SK-N-SH (cell line): ENCODE data around the gene CLASRP. TPM values are rescaled to one million over a fixed set of nuclear protein-coding genes. Genes with fewer than 3 reads are reported as not detected.
A peak's percentile ranks its signal among the peaks of the same experiment; 100 is the strongest.

ENCODE experiments used
- CTCF ChIA-PET: fragments of 300-600, 350-600 bp; formaldehyde crosslinking; extraction: SDS; loops from one replicate; lab custom pipeline; 2021; lab: Yijun Ruan, JAX
- POLR2A ChIA-PET: fragments of 350-600 bp; sonication (Branson Sonifier 250); formaldehyde crosslinking; extraction: SDS; loops from one replicate; lab custom pipeline; 2020; ENCODE audit warnings: antibody characterized with exemption, inconsistent platforms; lab: Yijun Ruan, JAX
- DNase-seq: peaks from one replicate; pipeline ENCODE4 v3.0.0; 2012
- H2AFZ ChIP-seq: fragments of 200-600 bp; sonication (generic); 2 replicates; pipeline ENCODE4 v1.8.1; 2016; ENCODE audit warnings: antibody characterized with exemption, mild to moderate bottlenecking, low read depth
- H3F3A ChIP-seq: fragments of 200-600 bp; sonication (generic); replicated peaks from 2 replicates; pipeline ENCODE3; 2016; ENCODE audit warnings: antibody characterized with exemption, mild to moderate bottlenecking; ENCODE audit not compliant: insufficient read depth
- H3K27ac ChIP-seq, 2 experiments: fragments of 200-500 bp in 1 of 2; fragments of 200-600 bp in 1 of 2; sonication (Bioruptor generic) in 1 of 2; sonication (generic), shearing (Covaris generic) in 1 of 2; 2 replicates each; pipeline versions ENCODE4 v1.5.1 to v1.6.1; 2014 to 2016; ENCODE audit warnings: low read depth in 2 of 2, inconsistent platforms in 1 of 2, low read length in 1 of 2, mild to moderate bottlenecking in 1 of 2, mixed read lengths in 1 of 2
- H3K27me3 ChIP-seq: fragments of 200-600 bp; sonication (generic), shearing (Covaris generic); 2 replicates; pipeline ENCODE4 v1.6.1; 2016; ENCODE audit warnings: mixed run types; ENCODE audit not compliant: insufficient read depth
- H3K36me3 ChIP-seq, 2 experiments: fragments of 200-500 bp in 1 of 2; fragments of 200-600 bp in 1 of 2; sonication (Bioruptor generic) in 1 of 2; sonication (generic) in 1 of 2; replicated peaks in 1 of 2; 2 replicates each; pipeline versions ENCODE3 to v1.5.1; 2014 to 2016; ENCODE audit warnings: low read length in 1 of 2, mild to moderate bottlenecking in 1 of 2; ENCODE audit not compliant: insufficient read depth in 2 of 2, control insufficient read depth in 1 of 2
- H3K4me1 ChIP-seq, 2 experiments: fragments of 200-500 bp in 1 of 2; fragments of 200-600 bp in 1 of 2; sonication (Bioruptor generic) in 1 of 2; sonication (generic), shearing (Covaris generic) in 1 of 2; 2 replicates each; pipeline versions ENCODE4 v1.5.1 to v1.6.1; 2014 to 2016; ENCODE audit warnings: low read depth in 1 of 2, low read length in 1 of 2, mixed run types in 1 of 2; ENCODE audit not compliant: insufficient read depth in 2 of 2, control insufficient read depth in 1 of 2
- H3K4me2 ChIP-seq: fragments of 200-600 bp; sonication (generic), shearing (Covaris generic); 2 replicates; pipeline ENCODE4 v1.6.1; 2017; ENCODE audit warnings: mixed run types
- H3K4me3 ChIP-seq, 2 experiments: fragments of 200-500 bp in 1 of 2; fragments of 200-600 bp in 1 of 2; sonication (Bioruptor generic) in 1 of 2; sonication (generic), shearing (Covaris generic) in 1 of 2; 2 replicates each; pipeline versions ENCODE4 v1.5.1 to v1.8.1; 2014 to 2016; ENCODE audit warnings: low read depth in 2 of 2, inconsistent platforms in 1 of 2, low read length in 1 of 2, mild to moderate bottlenecking in 1 of 2, mixed read lengths in 1 of 2, moderate library complexity in 1 of 2
- H3K79me2 ChIP-seq: fragments of 200-600 bp; sonication (generic); 2 replicates; pipeline ENCODE4 v1.8.1; 2017; ENCODE audit warnings: mild to moderate bottlenecking; ENCODE audit not compliant: insufficient read depth
- H3K9ac ChIP-seq: fragments of 200-600 bp; sonication (generic); 2 replicates; pipeline ENCODE4 v1.6.1; 2017; ENCODE audit warnings: mixed run types
- H3K9me2 ChIP-seq: fragments of 200-600 bp; sonication (generic); 2 replicates; pipeline ENCODE4 v1.6.1; 2017; ENCODE audit warnings: mixed run types
- H3K9me3 ChIP-seq: fragments of 200-600 bp; sonication (generic); 2 replicates; pipeline ENCODE4 v1.6.1; 2017; ENCODE audit warnings: mixed run types, mild to moderate bottlenecking, moderate library complexity
- H4K20me1 ChIP-seq: fragments of 200-600 bp; sonication (generic); 2 replicates; pipeline ENCODE4 v1.6.1; 2017; ENCODE audit warnings: mild to moderate bottlenecking, mixed run types; ENCODE audit not compliant: insufficient read depth
- CHD2 ChIP-seq: fragments of 150-350 bp; IDR thresholded peaks from 2 replicates; pipeline ENCODE4 v1.6.1; 2018; ENCODE audit warnings: low read length; ENCODE audit not compliant: partially characterized antibody
- FOSL2 ChIP-seq: IDR thresholded peaks from 2 replicates; pipeline ENCODE4 v1.4.0; 2012; ENCODE audit warnings: low read depth, mild to moderate bottlenecking, moderate library complexity, borderline replicate concordance
- FOXM1 ChIP-seq: IDR thresholded peaks from 2 replicates; pipeline ENCODE4 v1.4.0; 2012; ENCODE audit warnings: low read depth, mild to moderate bottlenecking
- GATA2 ChIP-seq: sonication (generic); formaldehyde crosslinking; IDR thresholded peaks from 2 replicates; pipeline ENCODE4 v1.5.0; 2020; ENCODE audit warnings: mild to moderate bottlenecking, missing genetic modification reagents
- JUND ChIP-seq: IDR thresholded peaks from 2 replicates; pipeline ENCODE4 v1.4.0; 2012
- MEF2A ChIP-seq: IDR thresholded peaks from 2 replicates; pipeline ENCODE4 v1.4.0; 2012; ENCODE audit warnings: low read depth, borderline replicate concordance
- MXI1 ChIP-seq: IDR thresholded peaks from 2 replicates; pipeline ENCODE4 v1.6.1; 2012; ENCODE audit warnings: mild to moderate bottlenecking, low read depth, low read length, improper control_type of control experiment
- NFIC ChIP-seq: IDR thresholded peaks from 2 replicates; pipeline ENCODE4 v1.4.0; 2012; ENCODE audit warnings: borderline replicate concordance
- NRF1 ChIP-seq: IDR thresholded peaks from 2 replicates; pipeline ENCODE4 v1.6.1; 2012; ENCODE audit warnings: low read depth, mild to moderate bottlenecking, low read length
- POLR2AphosphoS5 ChIP-seq: IDR thresholded peaks from 2 replicates; pipeline ENCODE4 v1.6.1; 2012; ENCODE audit warnings: low read depth, low read length
- RAD21 ChIP-seq: IDR thresholded peaks from 2 replicates; pipeline ENCODE4 v1.6.1; 2012; ENCODE audit warnings: mild to moderate bottlenecking, low read length
- RFX5 ChIP-seq: IDR thresholded peaks from 2 replicates; pipeline ENCODE4 v1.6.1; 2012; ENCODE audit warnings: mild to moderate bottlenecking, improper control_type of control experiment, low read length
- SMC3 ChIP-seq: IDR thresholded peaks from 2 replicates; pipeline ENCODE4 v1.6.1; 2012; ENCODE audit warnings: low read depth, low read length, improper control_type of control experiment
- TCF12 ChIP-seq: IDR thresholded peaks from 2 replicates; pipeline ENCODE4 v1.4.0; 2012
- TEAD4 ChIP-seq: IDR thresholded peaks from 2 replicates; pipeline ENCODE4 v1.4.0; 2012; ENCODE audit warnings: mild to moderate bottlenecking, borderline replicate concordance; ENCODE audit not compliant: insufficient read depth
- YY1 ChIP-seq: IDR thresholded peaks from 2 replicates; pipeline ENCODE4 v1.4.0; 2012; ENCODE audit warnings: low read depth, mild to moderate bottlenecking
- WGBS: methylation state at CpG from one replicate; pipeline ENCODE4 v1.1.6; 2017; ENCODE audit warnings: low lambda C conversion rate; 5-methylcytosine and 5-hydroxymethylcytosine counted together
- polyA plus RNA-seq, 3 experiments: library from polyadenylated mRNA; depleted of rRNA; stranded (reverse); fragments of >200 nt; gene quantifications; 2 replicates each; pipeline ENCODE4 v1.2.3, GENCODE V29; 2012
- TF ChIP-seq, protein P1 (sequence below): fragments of 200-600 bp; sonication (generic); IDR thresholded peaks from 2 replicates; pipeline ENCODE4 v1.6.1; 2017; ENCODE audit warnings: antibody characterized with exemption, mild to moderate bottlenecking, moderate library complexity
- TF ChIP-seq, protein P2 (sequence below): fragments of 150-350 bp; IDR thresholded peaks from 2 replicates; pipeline ENCODE4 v1.6.1; 2017; ENCODE audit warnings: antibody characterized with exemption, low read length, low read depth, borderline replicate concordance
- TF ChIP-seq, protein P3 (sequence below): IDR thresholded peaks from 2 replicates; pipeline ENCODE4 v1.4.0; 2012; ENCODE audit warnings: low read depth, borderline replicate concordance
- TF ChIP-seq, protein P4 (sequence below): fragments of 150-350 bp; IDR thresholded peaks from 2 replicates; pipeline ENCODE4 v1.6.1; 2016; ENCODE audit warnings: mild to moderate bottlenecking, low read depth, low read length
- TF ChIP-seq, protein P5 (sequence below): IDR thresholded peaks from 2 replicates; pipeline ENCODE4 v1.4.0; 2012; ENCODE audit warnings: low read depth

Gene CLASRP
- polyA plus RNA-seq, 1 of the 3 experiments (the other 2 are of a cell fraction) = 54.8 TPM

DNA sequence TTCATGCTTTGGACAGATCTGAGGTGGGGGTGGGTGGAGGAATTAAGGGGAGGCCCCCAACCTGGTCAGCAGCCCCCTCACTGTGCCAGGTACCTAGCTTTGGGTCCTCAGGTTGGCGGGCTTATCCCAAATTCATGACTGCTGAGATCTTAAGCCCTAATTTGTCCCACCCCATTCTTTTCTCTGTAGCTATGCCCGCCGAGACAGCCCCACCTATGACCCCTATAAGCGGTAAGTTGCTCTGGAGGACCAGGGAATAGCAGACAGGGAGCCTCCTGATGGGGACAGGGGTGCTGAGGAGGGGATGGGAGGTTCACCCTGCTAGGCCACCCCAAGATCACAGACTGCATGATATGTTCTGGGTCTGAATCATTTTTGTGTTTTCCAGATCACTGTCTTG, 23.1 kb downstream of the CLASRP start:
- CTCF ChIA-PET = interaction anchor here (1.4 kb wide), 1 partner anchor 17 kb away, joined by 3 read pairs; the partner anchor contains the start of gene GEMIN7
- peaks cover 36 to 63% of the 10 kb centered on the region in 2 experiments for H3K36me3 ChIP-seq
- 96% methylated on average over 3 of the region's 4 CpGs for WGBS

DNA sequence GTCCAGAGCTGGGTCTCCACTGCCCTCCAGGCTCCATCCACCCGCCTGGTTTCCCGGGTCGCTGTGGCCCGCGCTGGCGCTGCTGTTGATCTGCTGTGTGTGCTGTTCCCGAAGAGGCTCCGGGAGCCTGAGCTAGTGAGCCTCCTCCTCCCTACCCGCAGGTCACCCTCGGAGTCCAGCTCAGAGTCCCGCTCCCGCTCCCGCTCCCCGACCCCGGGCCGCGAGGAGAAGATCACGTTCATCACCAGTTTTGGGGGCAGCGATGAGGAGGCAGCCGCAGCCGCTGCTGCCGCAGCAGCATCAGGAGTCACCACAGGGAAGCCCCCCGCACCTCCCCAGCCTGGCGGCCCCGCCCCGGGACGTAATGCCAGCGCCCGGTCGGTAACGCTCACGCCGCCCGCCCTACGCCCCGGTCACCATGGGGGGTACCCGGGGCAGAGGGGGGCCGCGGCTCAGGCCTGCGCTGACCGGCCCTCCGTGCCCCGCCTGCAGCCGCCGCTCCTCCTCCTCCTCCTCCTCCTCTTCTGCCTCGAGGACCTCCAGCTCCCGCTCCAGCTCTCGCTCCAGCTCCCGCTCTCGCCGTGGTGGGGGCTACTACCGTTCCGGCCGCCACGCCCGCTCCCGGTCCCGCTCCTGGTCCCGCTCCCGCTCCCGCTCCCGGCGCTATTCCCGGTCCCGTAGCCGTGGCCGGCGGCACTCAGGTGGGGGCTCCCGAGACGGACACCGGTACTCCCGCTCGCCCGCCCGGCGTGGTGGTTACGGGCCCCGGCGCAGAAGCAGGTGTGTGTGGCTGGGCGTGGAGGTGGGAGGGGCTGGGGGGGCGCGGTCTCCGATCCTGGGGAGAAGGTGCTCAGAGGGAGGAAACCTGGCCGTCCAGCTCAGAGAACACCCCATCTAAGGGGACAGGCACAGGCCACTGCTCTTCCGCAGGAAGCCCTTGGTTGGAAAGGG, 25.3 kb downstream of the CLASRP start:
- H3K36me3 ChIP-seq = peaks cover 33 to 61% of the 10 kb centered on the region in 2 experiments
- no peak overlapping the region for H3K9ac ChIP-seq
- no peaks in the 10 kb centered on the region for H3K9me2 ChIP-seq
- H3K79me2 ChIP-seq = peaks cover 13% of the 10 kb centered on the region; the same call in 1 of the 2 replicates
- ChIA-PET POLR2A (no interaction called here), CTCF (no interaction called here)
- no peaks in the 10 kb centered on the region for H3F3A ChIP-seq
- H3K4me3 ChIP-seq = no peak overlapping the region
- H3K4me2 ChIP-seq = no peak overlapping the region
- H2AFZ ChIP-seq = no peak overlapping the region
- no peak overlapping the region for H3K27ac ChIP-seq
- H3K27me3 ChIP-seq = no peaks in the 10 kb centered on the region
- no peak for TF ChIP-seq FOSL2
- no peak for TF ChIP-seq NFIC
- TF ChIP-seq RAD21 = no peak
- TF ChIP-seq, protein P1, sequence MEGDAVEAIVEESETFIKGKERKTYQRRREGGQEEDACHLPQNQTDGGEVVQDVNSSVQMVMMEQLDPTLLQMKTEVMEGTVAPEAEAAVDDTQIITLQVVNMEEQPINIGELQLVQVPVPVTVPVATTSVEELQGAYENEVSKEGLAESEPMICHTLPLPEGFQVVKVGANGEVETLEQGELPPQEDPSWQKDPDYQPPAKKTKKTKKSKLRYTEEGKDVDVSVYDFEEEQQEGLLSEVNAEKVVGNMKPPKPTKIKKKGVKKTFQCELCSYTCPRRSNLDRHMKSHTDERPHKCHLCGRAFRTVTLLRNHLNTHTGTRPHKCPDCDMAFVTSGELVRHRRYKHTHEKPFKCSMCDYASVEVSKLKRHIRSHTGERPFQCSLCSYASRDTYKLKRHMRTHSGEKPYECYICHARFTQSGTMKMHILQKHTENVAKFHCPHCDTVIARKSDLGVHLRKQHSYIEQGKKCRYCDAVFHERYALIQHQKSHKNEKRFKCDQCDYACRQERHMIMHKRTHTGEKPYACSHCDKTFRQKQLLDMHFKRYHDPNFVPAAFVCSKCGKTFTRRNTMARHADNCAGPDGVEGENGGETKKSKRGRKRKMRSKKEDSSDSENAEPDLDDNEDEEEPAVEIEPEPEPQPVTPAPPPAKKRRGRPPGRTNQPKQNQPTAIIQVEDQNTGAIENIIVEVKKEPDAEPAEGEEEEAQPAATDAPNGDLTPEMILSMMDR = no peak
- no peak for TF ChIP-seq TEAD4
- no peak for TF ChIP-seq MEF2A
- no peak for TF ChIP-seq YY1
- TF ChIP-seq, protein P2, sequence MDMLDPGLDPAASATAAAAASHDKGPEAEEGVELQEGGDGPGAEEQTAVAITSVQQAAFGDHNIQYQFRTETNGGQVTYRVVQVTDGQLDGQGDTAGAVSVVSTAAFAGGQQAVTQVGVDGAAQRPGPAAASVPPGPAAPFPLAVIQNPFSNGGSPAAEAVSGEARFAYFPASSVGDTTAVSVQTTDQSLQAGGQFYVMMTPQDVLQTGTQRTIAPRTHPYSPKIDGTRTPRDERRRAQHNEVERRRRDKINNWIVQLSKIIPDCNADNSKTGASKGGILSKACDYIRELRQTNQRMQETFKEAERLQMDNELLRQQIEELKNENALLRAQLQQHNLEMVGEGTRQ = no peak
- TF ChIP-seq NRF1 = no peak
- TF ChIP-seq, protein P3, sequence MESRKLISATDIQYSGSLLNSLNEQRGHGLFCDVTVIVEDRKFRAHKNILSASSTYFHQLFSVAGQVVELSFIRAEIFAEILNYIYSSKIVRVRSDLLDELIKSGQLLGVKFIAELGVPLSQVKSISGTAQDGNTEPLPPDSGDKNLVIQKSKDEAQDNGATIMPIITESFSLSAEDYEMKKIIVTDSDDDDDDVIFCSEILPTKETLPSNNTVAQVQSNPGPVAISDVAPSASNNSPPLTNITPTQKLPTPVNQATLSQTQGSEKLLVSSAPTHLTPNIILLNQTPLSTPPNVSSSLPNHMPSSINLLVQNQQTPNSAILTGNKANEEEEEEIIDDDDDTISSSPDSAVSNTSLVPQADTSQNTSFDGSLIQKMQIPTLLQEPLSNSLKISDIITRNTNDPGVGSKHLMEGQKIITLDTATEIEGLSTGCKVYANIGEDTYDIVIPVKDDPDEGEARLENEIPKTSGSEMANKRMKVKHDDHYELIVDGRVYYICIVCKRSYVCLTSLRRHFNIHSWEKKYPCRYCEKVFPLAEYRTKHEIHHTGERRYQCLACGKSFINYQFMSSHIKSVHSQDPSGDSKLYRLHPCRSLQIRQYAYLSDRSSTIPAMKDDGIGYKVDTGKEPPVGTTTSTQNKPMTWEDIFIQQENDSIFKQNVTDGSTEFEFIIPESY = no peak
- no peak for TF ChIP-seq SMC3
- TF ChIP-seq CHD2 = no peak
- no peak for TF ChIP-seq TCF12
- TF ChIP-seq POLR2AphosphoS5 = no peak
- TF ChIP-seq, protein P4, sequence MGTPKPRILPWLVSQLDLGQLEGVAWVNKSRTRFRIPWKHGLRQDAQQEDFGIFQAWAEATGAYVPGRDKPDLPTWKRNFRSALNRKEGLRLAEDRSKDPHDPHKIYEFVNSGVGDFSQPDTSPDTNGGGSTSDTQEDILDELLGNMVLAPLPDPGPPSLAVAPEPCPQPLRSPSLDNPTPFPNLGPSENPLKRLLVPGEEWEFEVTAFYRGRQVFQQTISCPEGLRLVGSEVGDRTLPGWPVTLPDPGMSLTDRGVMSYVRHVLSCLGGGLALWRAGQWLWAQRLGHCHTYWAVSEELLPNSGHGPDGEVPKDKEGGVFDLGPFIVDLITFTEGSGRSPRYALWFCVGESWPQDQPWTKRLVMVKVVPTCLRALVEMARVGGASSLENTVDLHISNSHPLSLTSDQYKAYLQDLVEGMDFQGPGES = no peak
- TF ChIP-seq MXI1 = no peak
- no peak for TF ChIP-seq RFX5
- TF ChIP-seq, protein P5, sequence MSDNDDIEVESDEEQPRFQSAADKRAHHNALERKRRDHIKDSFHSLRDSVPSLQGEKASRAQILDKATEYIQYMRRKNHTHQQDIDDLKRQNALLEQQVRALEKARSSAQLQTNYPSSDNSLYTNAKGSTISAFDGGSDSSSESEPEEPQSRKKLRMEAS = no peak
- no peak for TF ChIP-seq JUND
- TF ChIP-seq GATA2 (CRISPR knock-in tag) = no peak
- WGBS = 97% methylated on average over 73 of the region's 85 CpGs
- H3K9me3 ChIP-seq = no peaks in the 10 kb centered on the region
- no peaks in the 10 kb centered on the region for H3K4me1 ChIP-seq
- peaks cover 10% of the 10 kb centered on the region for H4K20me1 ChIP-seq
- DNase-seq = peak; percentile 33

More for the DNA sequence above, 23.1 kb downstream of the CLASRP start:
- no peak for TF ChIP-seq FOXM1
- TF ChIP-seq, all 33 proteins: peak for 0
- Histone ChIP-seq H3K4me1 (no peaks in the 10 kb centered on the region), H3K9me2 (no peaks in the 10 kb centered on the region), H3K79me2 (peaks cover 13% of the 10 kb centered on the region; the same call in 1 of the 2 replicates), H4K20me1 (peaks cover 11% of the 10 kb centered on the region), H3K9me3 (no peaks in the 10 kb centered on the region), H3F3A (no peaks in the 10 kb centered on the region), H3K27me3 (no peaks in the 10 kb centered on the region), H3K4me3 (no peak overlapping the region), H3K9ac (no peak overlapping the region), H2AFZ (no peak overlapping the region), H3K27ac (no peak overlapping the region), H3K4me2 (no peak overlapping the region)
- POLR2A ChIA-PET = no interaction called here
- DNase-seq = peak; percentile 19
